DOHH2 (cell line): ENCODE data around the gene PRCD.
"Not testable (repeated sequence)": the region's sequence is repeated elsewhere in the genome, so short reads cannot be mapped to it uniquely, and the experiment has no call there.

ENCODE experiments used
- CTCF ChIP-seq: fragments of 200-600 bp; sonication (generic); IDR thresholded peaks from one replicate; pipeline ENCODE4 v1.5.1; 2014; ENCODE audit warnings: antibody characterized with exemption, mild to moderate bottlenecking, low read depth, low read length; ENCODE audit not compliant: poor library complexity, severe bottlenecking
- EZH2phosphoT487 ChIP-seq: fragments of 200-600 bp; sonication (generic); IDR thresholded peaks from 2 replicates; pipeline ENCODE4 v1.6.1; 2017; ENCODE audit warnings: borderline replicate concordance, mild to moderate bottlenecking, antibody characterized with exemption, low read length, moderate library complexity, mixed read lengths

- TF ChIP-seq CTCF, EZH2phosphoT487: not testable (repeated sequence)
Observed at GRCh38 chr17:76533640-76534359, 6.0 kb upstream of the PRCD start.
